ENCODE results near the gene SEC14L5.
"Not testable (repeated sequence)": the region's sequence is repeated elsewhere in the genome, so short reads cannot be mapped to it uniquely, and the experiment has no call there.

The SEC14L5 gene

GRCh38 chr16:5033256-5034166 lies 75.4 kb downstream of the SEC14L5 start, which contains the start of gene NAGPA:
NAGPA (minus strand) TSS chr16:5033935; CDS start chr16:5033914, 21 bp downstream.
- peak; percentile 54 to 69 (median 57) for DNase-seq (ENCODE audit: low read depth in 3 of 3, low spot score in 1 of 3)

- DNase-seq (ENCODE audit: low read depth in 3 of 3, low spot score in 1 of 3) = no peak
These were observed 76.0 kb downstream of the SEC14L5 start for GRCh38 chr16:5034167-5034523.

GRCh38 chr16:5035909-5036227 lies 77.7 kb downstream of the SEC14L5 start:
- DNase-seq (ENCODE audit: low read depth in 3 of 3, low spot score in 1 of 3) = no peak

GRCh38 chr16:5036228-5037156 lies 78.4 kb downstream of the SEC14L5 start:
- DNase-seq (ENCODE audit: low read depth in 3 of 3, low spot score in 1 of 3) = no peak

- no peak for DNase-seq (ENCODE audit: low read depth in 3 of 3, low spot score in 1 of 3)
These were observed 82.3 kb downstream of the SEC14L5 start for GRCh38 chr16:5040451-5040850.

GRCh38 chr16:5041600-5042133 lies 83.5 kb downstream of the SEC14L5 start:
- DNase-seq (ENCODE audit: low read depth in 3 of 3, low spot score in 1 of 3) = no peak

GRCh38 chr16:5042574-5043171 lies 84.5 kb downstream of the SEC14L5 start:
- DNase-seq (ENCODE audit: low read depth in 3 of 3, low spot score in 1 of 3) = no peak

- DNase-seq (ENCODE audit: low read depth in 3 of 3, low spot score in 1 of 3) = no peak
These were observed 85.9 kb downstream of the SEC14L5 start for GRCh38 chr16:5044011-5044540.

GRCh38 chr16:5044581-5044980 lies 86.5 kb downstream of the SEC14L5 start:
- DNase-seq (ENCODE audit: low read depth in 3 of 3, low spot score in 1 of 3) = not testable (repeated sequence)

GRCh38 chr16:5045499-5046115 lies 87.5 kb downstream of the SEC14L5 start:
- DNase-seq (ENCODE audit: low read depth in 3 of 3, low spot score in 1 of 3) = no peak

- no peak for DNase-seq (ENCODE audit: low read depth in 3 of 3, low spot score in 1 of 3)
These were observed 88.8 kb downstream of the SEC14L5 start for GRCh38 chr16:5046914-5047313.

GRCh38 chr16:5054876-5055865 lies 97.0 kb downstream of the SEC14L5 start:
- DNase-seq (ENCODE audit: low read depth in 3 of 3, low spot score in 1 of 3) = no peak

GRCh38 chr16:5056352-5056751 lies 98.2 kb downstream of the SEC14L5 start:
- DNase-seq (ENCODE audit: low read depth in 3 of 3, low spot score in 1 of 3) = no peak

GRCh38 chr16:5058476-5058875 lies 100.3 kb downstream of the SEC14L5 start:
- DNase-seq (ENCODE audit: low read depth in 3 of 3, low spot score in 1 of 3) = no peak

GRCh38 chr16:5059386-5060072 lies 101.4 kb downstream of the SEC14L5 start:
- DNase-seq (ENCODE audit: low read depth in 3 of 3, low spot score in 1 of 3) = no peak

GRCh38 chr16:5060073-5060641 lies 102.0 kb downstream of the SEC14L5 start:
- DNase-seq (ENCODE audit: low read depth in 3 of 3, low spot score in 1 of 3) = no peak

- DNase-seq (ENCODE audit: low read depth in 3 of 3, low spot score in 1 of 3) = no peak
These were observed 103.9 kb downstream of the SEC14L5 start for GRCh38 chr16:5062051-5062450.

All from stimulated activated CD4-positive, alpha-beta T cell treated with anti-CD3 and anti-CD28 coated beads, TNF-alpha, amount 100 ng/mL, for 1 hour (primary cell).